Effector memory CD4-positive, alpha-beta T cell (primary cell): ENCODE measurements around the gene RNF41.

Experiments used
- DNase-seq, 3 donors: peaks; one replicate each; pipeline ENCODE4 v3.0.0-alpha.2; 2020
- H3K27ac ChIP-seq: 2 replicates; pipeline ENCODE4 v1.7.0; 2013; ENCODE audit warnings: mild to moderate bottlenecking, low read length, moderate library complexity; ENCODE audit not compliant: insufficient read depth, poor library complexity, severe bottlenecking
- H3K27me3 ChIP-seq: replicated peaks from 2 replicates; pipeline ENCODE4 v1.7.0; 2013; ENCODE audit warnings: mild to moderate bottlenecking, low read length; ENCODE audit not compliant: insufficient read depth, control insufficient read depth, poor library complexity, severe bottlenecking
- H3K36me3 ChIP-seq: 2 replicates; pipeline ENCODE4 v1.7.0; 2013; ENCODE audit warnings: mild to moderate bottlenecking, low read length, moderate library complexity; ENCODE audit not compliant: control insufficient read depth, insufficient read depth
- H3K4me1 ChIP-seq: 2 replicates; pipeline ENCODE4 v1.7.0; 2013; ENCODE audit warnings: low read length, mild to moderate bottlenecking; ENCODE audit not compliant: control insufficient read depth, insufficient read depth, poor library complexity, severe bottlenecking
- H3K4me3 ChIP-seq: 2 replicates; pipeline ENCODE4 v1.7.0; 2013; ENCODE audit warnings: low read length, low read depth, mild to moderate bottlenecking; ENCODE audit not compliant: insufficient read depth, poor library complexity, severe bottlenecking
- H3K9me3 ChIP-seq: 2 replicates; pipeline ENCODE4 v1.7.0; 2013; ENCODE audit warnings: mild to moderate bottlenecking, low read length, moderate library complexity; ENCODE audit not compliant: control insufficient read depth

The RNF41 gene

GRCh38 chr12:56230432-56231183 lies 8.9 kb upstream of the RNF41 start:
- DNase-seq: no peak
- Histone ChIP-seq H3K4me3 (no peak overlapping the region), H3K36me3 (no peaks in the 10 kb centered on the region), H3K9me3 (no peaks in the 10 kb centered on the region), H3K4me1 (no peaks in the 10 kb centered on the region), H3K27ac (no peak overlapping the region), H3K27me3 (no peaks in the 10 kb centered on the region)

DNA sequence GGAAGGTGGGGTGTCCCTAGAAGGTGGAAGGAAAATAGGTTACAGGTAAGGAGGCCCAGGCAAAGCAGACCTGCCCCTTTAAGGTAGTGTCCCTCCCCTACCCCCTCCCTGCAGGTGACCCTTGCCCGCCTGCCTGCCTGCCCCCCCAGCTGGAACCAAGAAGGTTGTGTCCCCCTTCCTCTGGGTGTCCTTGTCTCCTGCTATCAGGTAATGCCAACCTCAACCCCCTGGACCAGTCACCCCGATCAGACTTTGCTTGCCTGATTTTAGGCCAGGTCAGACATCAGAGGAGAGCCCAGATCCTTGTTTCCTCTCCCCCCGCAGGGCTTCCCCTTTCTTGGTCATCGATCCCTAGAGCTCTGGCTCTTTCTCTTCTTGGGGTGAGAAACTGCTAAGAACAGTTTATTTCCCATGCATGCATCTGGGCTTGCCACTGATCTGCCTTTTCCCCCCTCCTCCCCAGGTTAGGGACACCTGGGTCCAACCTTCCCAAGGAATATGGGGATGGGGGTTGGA lies 8.3 kb upstream of the RNF41 start, which contains the start of gene SLC39A5:
Gene SLC39A5 (plus strand): TSS at position 136 of the 516 bp plus-strand sequence. CDS start 1,224 bp downstream, outside the sequence.
- Histone ChIP-seq H3K27me3 (no peaks in the 10 kb centered on the region), H3K9me3 (no peaks in the 10 kb centered on the region), H3K27ac (no peak within 1 kb of the TSS), H3K4me3 (no peak within 1 kb of the TSS), H3K36me3 (no peaks in the 10 kb centered on the region), H3K4me1 (no peaks in the 10 kb centered on the region)
- no peak for DNase-seq

- no peak overlapping the region for H3K27ac ChIP-seq
- H3K36me3 ChIP-seq: no peaks in the 10 kb centered on the region
- peaks cover 6% of the 10 kb centered on the region for H3K4me1 ChIP-seq
- H3K9me3 ChIP-seq: no peaks in the 10 kb centered on the region
- H3K4me3 ChIP-seq: no peak overlapping the region
- DNase-seq: no peak
- H3K27me3 ChIP-seq: no peaks in the 10 kb centered on the region
These were observed 7.4 kb upstream of the RNF41 start for GRCh38 chr12:56229082-56229481.

GRCh38 chr12:56224954-56225353 lies 3.2 kb upstream of the RNF41 start:
- peak overlapping the region; percentile 72 for H3K27ac ChIP-seq
- peak overlapping the region; percentile 56 for H3K4me3 ChIP-seq
- H3K36me3 ChIP-seq: no peaks in the 10 kb centered on the region
- DNase-seq: no peak
- H3K9me3 ChIP-seq: no peaks in the 10 kb centered on the region
- H3K27me3 ChIP-seq: no peaks in the 10 kb centered on the region
- H3K4me1 ChIP-seq: peaks cover 24% of the 10 kb centered on the region

- peaks cover 24% of the 10 kb centered on the region for H3K4me1 ChIP-seq
- no peaks in the 10 kb centered on the region for H3K9me3 ChIP-seq
- peak within 1 kb of the TSS; percentile 72 for H3K27ac ChIP-seq
- no peaks in the 10 kb centered on the region for H3K36me3 ChIP-seq
- H3K4me3 ChIP-seq: peak within 1 kb of the TSS; percentile 56
- no peaks in the 10 kb centered on the region for H3K27me3 ChIP-seq
- peak; percentile 90 to 91 (median 91) for DNase-seq
These were observed 2.5 kb upstream of the RNF41 start, which contains the start of gene NABP2 for GRCh38 chr12:56224102-56224701. Gene NABP2, plus strand, starts transcription at chr12:56224342. Its CDS starts 515 bp downstream, at chr12:56224857.

GRCh38 chr12:56223571-56224101 lies 1.9 kb upstream of the RNF41 start:
- H3K36me3 ChIP-seq: no peaks in the 10 kb centered on the region
- H3K27me3 ChIP-seq: no peaks in the 10 kb centered on the region
- DNase-seq: no peak
- H3K4me1 ChIP-seq: peaks cover 24% of the 10 kb centered on the region
- peak overlapping the region; percentile 72 for H3K27ac ChIP-seq
- H3K9me3 ChIP-seq: no peaks in the 10 kb centered on the region
- peak overlapping the region; percentile 56 for H3K4me3 ChIP-seq

GRCh38 chr12:56222531-56222895 lies 791 bp upstream of the RNF41 start:
- peaks cover 24% of the 10 kb centered on the region for H3K4me1 ChIP-seq

GRCh38 chr12:56221232-56221756 lies 428 bp downstream of the RNF41 start:
- no peak for DNase-seq
- no peaks in the 10 kb centered on the region for H3K9me3 ChIP-seq
- H3K4me1 ChIP-seq: peaks cover 24% of the 10 kb centered on the region

More at GRCh38 chr12:56222531-56222895, 791 bp upstream of the RNF41 start:
- Histone ChIP-seq H3K27ac (peak overlapping the region; percentile 99), H3K4me3 (peak overlapping the region; percentile 100), H3K9me3 (no peaks in the 10 kb centered on the region), H3K36me3 (no peaks in the 10 kb centered on the region), H3K27me3 (no peaks in the 10 kb centered on the region)
- DNase-seq: no peak

DNA sequence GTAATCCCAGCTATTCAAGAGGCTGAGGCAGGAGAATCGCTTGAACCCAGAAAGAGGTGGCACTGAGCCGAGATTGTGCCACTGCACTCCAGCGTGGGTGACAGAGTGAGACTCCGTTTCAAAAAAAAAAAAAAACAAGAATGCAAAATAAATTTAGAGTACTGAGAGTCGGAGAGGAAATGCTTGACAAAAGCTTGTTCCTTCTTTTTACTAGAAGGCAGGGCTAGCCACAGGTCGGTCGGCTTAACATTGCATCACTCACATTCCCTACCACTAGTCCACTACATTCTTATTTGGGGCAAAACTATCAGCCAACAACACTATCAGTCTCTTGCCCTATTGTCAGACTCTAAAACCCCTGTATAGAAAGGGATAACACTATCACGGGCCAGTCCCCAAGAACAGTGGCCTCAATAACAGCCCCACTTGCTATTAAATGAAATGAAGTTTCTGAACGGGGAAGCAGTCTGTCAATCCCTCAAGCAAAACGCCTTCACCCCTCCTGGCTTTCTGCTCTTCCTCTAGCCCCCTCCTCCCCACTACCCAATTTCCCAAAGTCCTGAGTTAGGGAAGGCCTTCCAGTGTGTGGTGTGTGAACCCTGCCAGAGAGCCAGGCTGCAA lies 1.0 kb downstream of the RNF41 start:
- Histone ChIP-seq H3K4me3 (peak overlapping the region; percentile 100), H3K4me1 (peaks cover 24% of the 10 kb centered on the region), H3K27me3 (no peaks in the 10 kb centered on the region), H3K9me3 (no peaks in the 10 kb centered on the region), H3K27ac (peak overlapping the region; percentile 99), H3K36me3 (peaks cover 6% of the 10 kb centered on the region)
- DNase-seq: no peak

More at GRCh38 chr12:56221232-56221756, 428 bp downstream of the RNF41 start:
- Histone ChIP-seq H3K27me3 (no peaks in the 10 kb centered on the region), H3K27ac (peak overlapping the region; percentile 99), H3K36me3 (peaks cover 3% of the 10 kb centered on the region), H3K4me3 (peak overlapping the region; percentile 100)
